ENCODE results near the gene GPC1. TPM values are rescaled to one million over a fixed set of nuclear protein-coding genes. Genes with fewer than 3 reads are reported as not detected.

The GPC1 gene
- total and polyA plus RNA-seq, 11 donors, result 131 to 316 (median 193) TPM

GRCh38 chr2:240432820-240433801, 2.4 kb upstream of the GPC1 start:
- H3K4me1 ChIP-seq, result peaks cover 0 to 31% (median 17%) of the 10 kb centered on the region in 12 donors

DNA sequence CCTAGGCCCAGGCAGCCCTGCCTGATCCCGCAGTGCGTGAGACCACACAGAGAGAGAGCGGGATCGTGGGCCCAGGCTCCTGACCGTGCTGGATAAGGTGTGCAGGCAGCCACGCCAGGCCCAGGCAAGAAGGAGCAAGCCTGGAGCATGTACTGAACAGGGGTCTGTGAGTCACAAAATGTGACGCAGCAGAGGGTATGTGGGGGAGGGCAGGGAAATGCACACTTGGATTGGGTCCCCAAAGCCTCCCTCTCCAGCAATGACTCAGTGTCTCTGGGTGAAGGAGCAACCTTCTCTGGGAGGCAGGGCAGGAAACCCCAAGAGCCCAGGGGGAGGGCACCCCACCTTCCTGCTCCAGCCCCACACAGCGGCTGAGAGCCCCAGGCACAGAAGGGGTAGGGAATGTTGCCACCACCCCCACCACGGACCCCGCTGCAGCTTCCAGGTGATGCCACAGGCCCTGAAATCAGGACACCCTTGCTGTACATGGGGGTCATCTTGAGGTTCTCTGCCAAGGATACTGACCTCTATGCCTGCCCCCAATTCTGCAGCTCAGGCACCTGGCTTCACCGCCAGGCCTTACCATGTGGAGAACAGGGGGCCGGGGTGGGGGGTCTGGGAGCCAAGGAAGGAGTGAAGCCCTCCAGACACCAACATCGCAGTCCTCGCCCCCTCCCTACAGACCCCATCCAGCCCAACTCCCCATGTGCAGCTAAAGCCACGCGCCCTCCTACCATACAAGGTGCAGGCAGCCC, 1.3 kb upstream of the GPC1 start:
- TF ChIP-seq POLR2A (IDR thresholded peaks at IDR 0.05) (no peak), CTCF (IDR thresholded peaks at IDR 0.05) (no peak)
- peak in 1 of 4 donors; percentile 3 for ATAC-seq
- WGBS, 4 donors, result 79 to 87% (median 83%) methylated on average over 14 to 16 of the region's 16 CpGs

More at GRCh38 chr2:240432820-240433801, 2.4 kb upstream of the GPC1 start:
- peak in 4 of 5 donors; percentile 18 to 54 (median 29) for DNase-seq
- ATAC-seq, result no peak
- Histone ChIP-seq H3K4me3 (no peak overlapping the region), H3K27me3 (peaks cover 0 to 32% (median 4%) of the 10 kb centered on the region in 9 donors), H3K36me3 (no peaks in the 10 kb centered on the region), H3K27ac (no peak overlapping the region), H3K9me3 (no peaks in the 10 kb centered on the region)
- intact Hi-C loops (cut with DNase I), result loop anchor here in 1 of 10 donors (10.0 kb wide), 1 partner anchor 58 kb away; no protein-coding TSS in a partner anchor
- no peak for TF ChIP-seq POLR2A (IDR thresholded peaks at IDR 0.05)
- no peak for TF ChIP-seq CTCF (IDR thresholded peaks at IDR 0.05)
- WGBS, 4 donors, result 79 to 83% (median 80%) methylated on average over 25 to 34 of the region's 34 CpGs

GRCh38 chr2:240434728-240435456, 571 bp upstream of the GPC1 start:
- TF ChIP-seq POLR2A (IDR thresholded peaks at IDR 0.05) (no peak), CTCF (IDR thresholded peaks at IDR 0.05) (no peak)
- intact Hi-C loops (cut with DNase I), result loop anchor here in 7 of 10 donors (2.0 to 10.0 kb wide), 7 partner anchors 60 to 283 kb away; no protein-coding TSS in a partner anchor
- Histone ChIP-seq H3K4me3 (peak overlapping the region; percentile 6 to 87 (median 64)), H3K9me3 (no peaks in the 10 kb centered on the region), H3K27me3 (peaks cover 0 to 32% (median 4%) of the 10 kb centered on the region in 9 donors), H3K27ac (peak overlapping the region; percentile 70 to 97 (median 90)), H3K36me3 (no peaks in the 10 kb centered on the region), H3K4me1 (peaks cover 0 to 47% (median 25%) of the 10 kb centered on the region in 12 donors)
- WGBS, 4 donors, result 1 to 5% (median 2%) methylated on average over 12 to 71 of the region's 71 CpGs
- ATAC-seq (peak; percentile 68 to 84 (median 82)), DNase-seq (peak; percentile 93 to 96 (median 95))

More for the DNA sequence above, 1.3 kb upstream of the GPC1 start:
- H3K36me3 ChIP-seq, result no peaks in the 10 kb centered on the region
- peak overlapping the region in 10 of 12 donors; percentile 70 to 97 (median 90) for H3K27ac ChIP-seq
- H3K4me1 ChIP-seq, result peaks cover 0 to 41% (median 23%) of the 10 kb centered on the region in 12 donors
- peak in 3 of 5 donors; percentile 20 to 69 (median 26) for DNase-seq
- peaks cover 0 to 32% (median 4%) of the 10 kb centered on the region in 9 donors for H3K27me3 ChIP-seq
- peak overlapping the region in 10 of 12 donors; percentile 39 to 87 (median 66) for H3K4me3 ChIP-seq
- no peaks in the 10 kb centered on the region for H3K9me3 ChIP-seq
- intact Hi-C loops (cut with DNase I), result loop anchor here in 3 of 10 donors (2.0 to 10.0 kb wide), 2 partner anchors 59 to 63 kb away; no protein-coding TSS in a partner anchor

Measured in heart left ventricle (tissue), 16 donors.